Measurements from ENCODE around the gene IPO4. TPM values are rescaled to one million over a fixed set of nuclear protein-coding genes. Genes with fewer than 3 reads are reported as not detected.

The IPO4 gene
- total RNA-seq, 2 experiments from 2014 or later, result 36.6 to 37.9 TPM

DNA sequence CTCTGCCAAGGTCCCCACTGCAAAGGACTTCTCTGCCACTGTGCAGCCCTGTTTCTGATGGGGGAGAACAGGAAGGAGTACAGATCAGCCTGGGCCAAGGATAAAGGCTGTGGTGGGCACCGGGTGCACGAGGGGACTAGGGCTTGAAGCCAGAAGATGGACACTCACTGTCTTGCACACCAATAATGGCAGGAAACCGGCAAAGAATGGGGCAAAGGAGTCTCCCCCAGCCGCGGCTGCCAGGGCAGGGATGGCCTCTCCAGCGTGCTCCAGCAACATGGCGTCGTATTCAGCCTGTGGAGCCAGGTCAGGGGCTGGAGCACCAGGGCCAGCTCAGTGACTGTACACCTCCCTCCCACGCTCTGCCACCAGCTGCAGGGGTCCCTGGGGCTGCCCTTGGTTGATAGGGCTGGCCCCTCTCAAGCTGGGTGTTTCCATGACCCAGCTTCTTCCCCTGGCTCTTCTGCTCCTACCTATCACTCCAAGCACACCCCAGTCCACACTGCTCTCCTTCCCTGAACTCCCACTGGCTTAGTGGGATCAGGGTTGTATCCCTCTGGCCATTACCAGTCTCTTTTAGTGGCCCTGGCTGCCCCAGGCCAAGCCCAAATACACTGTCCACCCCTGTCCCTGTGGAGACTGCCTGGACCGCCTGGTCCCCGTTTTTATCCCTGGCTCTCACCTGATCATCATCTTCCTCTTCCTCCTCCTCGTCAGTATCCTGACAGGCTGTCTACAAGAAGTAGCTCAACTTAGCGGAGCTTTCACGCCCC, 6.3 kb downstream of the IPO4 start:
- no peak for DNase-seq
- Mint-ChIP-seq H3K4me3 (no peak overlapping the region), H3K9me3 (no peaks in the 10 kb centered on the region), H3K36me3 (ENCODE audit: low read depth) (peaks cover 83% of the 10 kb centered on the region), H3K27ac (peak overlapping the region; percentile 42), H3K4me1 (ENCODE audit: low read depth) (peaks cover 4% of the 10 kb centered on the region), H3K27me3 (no peaks in the 10 kb centered on the region)
- H3K4me3 ChIP-seq (ENCODE audit: low read length), result no peak overlapping the region
- H3K9me3 ChIP-seq (ENCODE audit: control insufficient read depth in 1 of 2, insufficient read depth in 1 of 2, low read length in 2 of 2), result no peaks in the 10 kb centered on the region
- CTCF ChIA-PET, result no interaction called here
- H3K27me3 ChIP-seq (ENCODE audit: control insufficient read depth in 1 of 2, insufficient read depth in 2 of 2, low read length in 2 of 2), result no peaks in the 10 kb centered on the region
- peaks cover 11% of the 10 kb centered on the region for H3K4me1 ChIP-seq (ENCODE audit: insufficient read depth, low read length)
- no peak for ATAC-seq (ENCODE audit: poor library complexity)
- H3K27ac ChIP-seq (ENCODE audit: low read depth in 1 of 2, low read length in 2 of 2), result no peak overlapping the region
- H3K36me3 ChIP-seq (ENCODE audit: insufficient read depth, low read length), result peaks cover 96% of the 10 kb centered on the region
- intact Hi-C loops (cut with DNase I, micrococcal nuclease), result no loop called here
- POLR2A ChIA-PET, result interaction anchor here (1.1 kb wide), 2 partner anchors 13 to 22 kb away, joined by 3 read pairs; partner anchors contain the start of gene TM9SF1
- TF ChIP-seq, protein P1, sequence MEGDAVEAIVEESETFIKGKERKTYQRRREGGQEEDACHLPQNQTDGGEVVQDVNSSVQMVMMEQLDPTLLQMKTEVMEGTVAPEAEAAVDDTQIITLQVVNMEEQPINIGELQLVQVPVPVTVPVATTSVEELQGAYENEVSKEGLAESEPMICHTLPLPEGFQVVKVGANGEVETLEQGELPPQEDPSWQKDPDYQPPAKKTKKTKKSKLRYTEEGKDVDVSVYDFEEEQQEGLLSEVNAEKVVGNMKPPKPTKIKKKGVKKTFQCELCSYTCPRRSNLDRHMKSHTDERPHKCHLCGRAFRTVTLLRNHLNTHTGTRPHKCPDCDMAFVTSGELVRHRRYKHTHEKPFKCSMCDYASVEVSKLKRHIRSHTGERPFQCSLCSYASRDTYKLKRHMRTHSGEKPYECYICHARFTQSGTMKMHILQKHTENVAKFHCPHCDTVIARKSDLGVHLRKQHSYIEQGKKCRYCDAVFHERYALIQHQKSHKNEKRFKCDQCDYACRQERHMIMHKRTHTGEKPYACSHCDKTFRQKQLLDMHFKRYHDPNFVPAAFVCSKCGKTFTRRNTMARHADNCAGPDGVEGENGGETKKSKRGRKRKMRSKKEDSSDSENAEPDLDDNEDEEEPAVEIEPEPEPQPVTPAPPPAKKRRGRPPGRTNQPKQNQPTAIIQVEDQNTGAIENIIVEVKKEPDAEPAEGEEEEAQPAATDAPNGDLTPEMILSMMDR (IDR thresholded peaks at IDR 0.05), result no peak

DNA sequence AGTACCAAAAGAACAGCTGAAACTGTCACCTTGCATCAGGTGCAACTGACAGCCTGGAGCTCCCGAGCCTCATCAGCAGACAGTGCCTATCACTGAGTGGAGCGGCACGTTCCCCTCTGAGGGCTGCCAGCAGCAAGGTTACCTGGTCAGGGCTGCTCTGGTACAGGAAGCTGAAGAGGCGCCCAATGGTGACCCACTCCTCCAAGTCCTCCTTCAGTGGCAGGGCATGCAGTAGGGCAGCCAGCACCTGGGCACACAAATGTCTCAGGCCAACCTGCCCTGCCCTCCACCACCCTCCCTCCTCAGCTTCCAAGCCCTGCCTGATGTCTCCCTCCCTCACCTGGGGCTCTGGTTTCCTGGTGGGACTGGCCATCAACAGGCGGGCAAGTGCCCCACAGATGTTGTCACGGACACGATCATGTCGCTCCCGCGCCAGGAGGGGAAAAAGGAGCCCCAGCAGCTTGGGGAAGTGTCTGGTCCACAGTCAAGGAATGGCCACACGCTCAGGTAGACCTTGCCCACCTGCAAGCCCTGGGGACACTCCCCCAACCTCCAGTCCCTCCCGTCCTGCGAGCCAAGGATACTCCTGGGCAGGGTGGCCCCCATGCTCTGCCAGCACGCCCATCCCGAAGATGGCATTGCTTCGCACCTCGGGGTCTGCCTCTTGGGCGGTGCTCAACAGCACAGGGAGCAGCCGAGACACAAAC, 7.1 kb downstream of the IPO4 start:
- intact Hi-C loops (cut with DNase I, micrococcal nuclease), result no loop called here
- Histone ChIP-seq H3K27ac (ENCODE audit: low read depth in 1 of 2, low read length in 2 of 2) (no peak overlapping the region), H3K4me3 (ENCODE audit: low read length) (no peak overlapping the region), H3K36me3 (ENCODE audit: insufficient read depth, low read length) (peaks cover 98% of the 10 kb centered on the region), H3K4me1 (ENCODE audit: insufficient read depth, low read length) (peaks cover 3% of the 10 kb centered on the region), H3K9me3 (ENCODE audit: control insufficient read depth in 1 of 2, insufficient read depth in 1 of 2, low read length in 2 of 2) (no peaks in the 10 kb centered on the region), H3K27me3 (ENCODE audit: control insufficient read depth in 1 of 2, insufficient read depth in 2 of 2, low read length in 2 of 2) (no peaks in the 10 kb centered on the region)
- H3K4me1 Mint-ChIP-seq (ENCODE audit: low read depth), result no peaks in the 10 kb centered on the region
- no peak overlapping the region for H3K4me3 Mint-ChIP-seq
- peaks cover 86% of the 10 kb centered on the region for H3K36me3 Mint-ChIP-seq (ENCODE audit: low read depth)
- TF ChIP-seq, protein P1 (IDR thresholded peaks at IDR 0.05), result no peak
- POLR2A ChIA-PET, result interaction anchor here (1.3 to 1.4 kb wide), 2 partner anchors 11 to 20 kb away, joined by 4 read pairs; partner anchors contain the start of gene IRF9
- H3K9me3 Mint-ChIP-seq, result no peaks in the 10 kb centered on the region
- ATAC-seq (ENCODE audit: poor library complexity), result peak; percentile 7
- no peaks in the 10 kb centered on the region for H3K27me3 Mint-ChIP-seq
- no peak for DNase-seq
- H3K27ac Mint-ChIP-seq, result peak overlapping the region; percentile 42
- CTCF ChIA-PET, result no interaction called here

DNA sequence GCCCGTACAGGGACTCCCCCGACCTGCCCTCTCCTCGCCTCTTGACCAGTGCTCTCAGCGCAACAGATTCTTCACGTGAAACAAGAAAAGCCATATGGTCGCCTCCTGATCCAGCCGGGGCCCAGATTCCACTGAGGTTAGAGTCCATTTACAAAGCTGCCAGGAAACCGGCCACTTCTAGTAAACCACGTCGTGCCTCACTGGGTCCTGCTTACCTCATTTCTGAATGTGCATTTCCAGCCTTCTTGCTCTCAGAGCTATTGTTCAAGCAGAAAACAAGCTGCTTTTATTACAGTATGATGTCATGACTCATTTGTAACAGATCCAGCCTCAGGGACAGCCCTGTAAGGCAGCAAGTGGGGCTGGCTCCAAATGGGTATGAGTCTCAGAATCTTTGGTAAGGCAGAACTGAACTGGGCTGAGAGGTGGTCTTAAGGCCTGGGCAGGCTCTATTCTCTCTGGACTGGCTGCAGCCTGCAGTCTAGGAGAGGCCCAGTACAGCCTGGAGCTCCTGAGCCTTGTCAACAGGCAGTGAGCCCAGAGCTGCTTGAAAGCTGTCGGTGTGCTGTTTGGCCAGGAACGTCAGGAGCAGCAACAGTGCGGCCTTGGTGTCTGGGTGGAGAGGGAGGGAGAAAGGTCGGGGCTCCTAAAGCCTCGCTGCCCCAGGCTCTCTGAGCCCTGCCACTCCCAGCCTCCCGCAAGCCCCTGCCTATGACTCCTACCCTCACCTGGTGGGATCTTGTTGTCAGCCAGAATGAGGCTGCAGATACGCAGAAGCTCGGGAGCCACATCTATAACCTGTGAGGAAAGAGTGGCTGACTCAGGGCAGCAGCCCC, 8.4 kb downstream of the IPO4 start:
- CTCF ChIA-PET, result no interaction called here
- intact Hi-C loops (cut with DNase I, micrococcal nuclease), result no loop called here
- Mint-ChIP-seq H3K4me1 (ENCODE audit: low read depth) (no peaks in the 10 kb centered on the region), H3K9me3 (no peaks in the 10 kb centered on the region), H3K36me3 (ENCODE audit: low read depth) (peaks cover 80% of the 10 kb centered on the region), H3K4me3 (no peak overlapping the region), H3K27me3 (no peaks in the 10 kb centered on the region), H3K27ac (no peak overlapping the region)
- H3K27ac ChIP-seq (ENCODE audit: low read depth in 1 of 2, low read length in 2 of 2), result no peak overlapping the region
- ATAC-seq (ENCODE audit: poor library complexity), result no peak
- POLR2A ChIA-PET, result interaction anchor here (1.3 to 1.8 kb wide), 3 partner anchors 8 to 19 kb away, joined by 4 read pairs; partner anchors contain the start of genes IPO4 and IRF9
- peaks cover 87% of the 10 kb centered on the region for H3K36me3 ChIP-seq (ENCODE audit: insufficient read depth, low read length)
- H3K27me3 ChIP-seq (ENCODE audit: control insufficient read depth in 1 of 2, insufficient read depth in 2 of 2, low read length in 2 of 2), result no peaks in the 10 kb centered on the region
- H3K4me1 ChIP-seq (ENCODE audit: insufficient read depth, low read length), result peaks cover 3% of the 10 kb centered on the region
- DNase-seq, result no peak
- no peaks in the 10 kb centered on the region for H3K9me3 ChIP-seq (ENCODE audit: control insufficient read depth in 1 of 2, insufficient read depth in 1 of 2, low read length in 2 of 2)
- H3K4me3 ChIP-seq (ENCODE audit: low read length), result no peak overlapping the region
- TF ChIP-seq, protein P1 (IDR thresholded peaks at IDR 0.05), result no peak
